ENCODE data around the gene PIEZO2. TPM values are rescaled to one million over a fixed set of nuclear protein-coding genes. Genes with fewer than 3 reads are reported as not detected.

The PIEZO2 gene
- total and polyA plus RNA-seq, 8 donors, result 0.38 to 11.1 (median 3.0) TPM

GRCh38 chr18:10951631-10952544 lies 197.5 kb downstream of the PIEZO2 start:
- intact Hi-C loops (cut with DNase I), result no loop called here
- ATAC-seq (peak; percentile 39 to 62 (median 52)), FAIRE-seq (no peak), DNase-seq (no peak)
- H3K27ac ChIP-seq, result peak overlapping the region in 3 of 4 donors; percentile 77 to 94 (median 81)
- no peaks in the 10 kb centered on the region for H3K9me3 ChIP-seq
- TF ChIP-seq, protein P1, sequence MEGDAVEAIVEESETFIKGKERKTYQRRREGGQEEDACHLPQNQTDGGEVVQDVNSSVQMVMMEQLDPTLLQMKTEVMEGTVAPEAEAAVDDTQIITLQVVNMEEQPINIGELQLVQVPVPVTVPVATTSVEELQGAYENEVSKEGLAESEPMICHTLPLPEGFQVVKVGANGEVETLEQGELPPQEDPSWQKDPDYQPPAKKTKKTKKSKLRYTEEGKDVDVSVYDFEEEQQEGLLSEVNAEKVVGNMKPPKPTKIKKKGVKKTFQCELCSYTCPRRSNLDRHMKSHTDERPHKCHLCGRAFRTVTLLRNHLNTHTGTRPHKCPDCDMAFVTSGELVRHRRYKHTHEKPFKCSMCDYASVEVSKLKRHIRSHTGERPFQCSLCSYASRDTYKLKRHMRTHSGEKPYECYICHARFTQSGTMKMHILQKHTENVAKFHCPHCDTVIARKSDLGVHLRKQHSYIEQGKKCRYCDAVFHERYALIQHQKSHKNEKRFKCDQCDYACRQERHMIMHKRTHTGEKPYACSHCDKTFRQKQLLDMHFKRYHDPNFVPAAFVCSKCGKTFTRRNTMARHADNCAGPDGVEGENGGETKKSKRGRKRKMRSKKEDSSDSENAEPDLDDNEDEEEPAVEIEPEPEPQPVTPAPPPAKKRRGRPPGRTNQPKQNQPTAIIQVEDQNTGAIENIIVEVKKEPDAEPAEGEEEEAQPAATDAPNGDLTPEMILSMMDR (IDR thresholded peaks at IDR 0.05), result no peak
- no peaks in the 10 kb centered on the region for H3K27me3 ChIP-seq
- WGBS, 2 donors, result 84 to 89% methylated on average over 1 of the region's 1 CpG
- H3K36me3 ChIP-seq, result no peaks in the 10 kb centered on the region
- H3K4me1 ChIP-seq, result peaks cover 0 to 4% (median 0%) of the 10 kb centered on the region in 3 donors
- H3K4me3 ChIP-seq, result no peak overlapping the region

DNA sequence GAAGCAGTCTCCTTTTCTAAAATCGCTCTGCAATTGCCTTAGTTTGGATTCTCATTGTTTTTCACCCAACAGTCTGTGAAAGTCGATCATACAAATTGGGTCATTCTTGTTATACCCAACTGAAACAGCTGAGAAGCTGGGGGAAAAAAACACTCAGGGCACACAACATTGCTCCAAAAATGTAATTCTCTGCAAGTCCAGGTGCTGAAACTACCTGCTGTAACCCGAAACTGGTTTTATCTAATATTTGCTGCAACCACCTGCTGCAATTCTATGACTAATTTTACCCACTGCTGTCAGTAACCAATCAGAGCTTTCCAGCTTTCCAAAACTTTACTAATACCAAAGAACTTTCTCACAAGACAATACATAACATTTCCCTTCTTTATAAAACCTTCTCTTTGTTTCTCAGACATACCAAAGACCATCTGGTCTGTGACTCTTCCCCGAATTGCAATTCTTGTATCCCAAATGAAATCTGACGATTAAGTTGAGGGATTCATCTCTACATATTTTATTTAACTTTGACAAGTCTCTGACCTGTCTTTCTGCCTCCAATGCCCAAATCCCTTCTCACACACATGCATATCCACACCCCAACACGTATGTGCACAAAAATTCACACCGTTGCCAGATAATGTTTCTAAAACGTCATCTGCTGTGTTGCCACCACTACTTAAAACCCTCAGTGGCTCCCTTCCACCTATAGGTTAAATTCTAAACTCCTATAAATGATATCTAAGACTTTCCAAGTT lies 198.3 kb downstream of the PIEZO2 start:
- intact Hi-C loops (cut with DNase I), result no loop called here
- TF ChIP-seq, protein P1 (IDR thresholded peaks at IDR 0.05), result no peak
- FAIRE-seq (no peak), DNase-seq (peak in 3 of 6 donors; percentile 38 to 45 (median 39)), ATAC-seq (peak; percentile 92 to 96 (median 94))
- H3K27me3 ChIP-seq, result no peaks in the 10 kb centered on the region
- no peaks in the 10 kb centered on the region for H3K36me3 ChIP-seq
- peak overlapping the region in 2 of 4 donors; percentile 28 to 29 for H3K4me3 ChIP-seq
- peaks cover 0 to 4% (median 0%) of the 10 kb centered on the region in 3 donors for H3K4me1 ChIP-seq
- WGBS, 2 donors, result 41 to 58% methylated on average over 8 of the region's 8 CpGs
- no peaks in the 10 kb centered on the region for H3K9me3 ChIP-seq
- H3K27ac ChIP-seq, result peak overlapping the region; percentile 61 to 94 (median 79)

GRCh38 chr18:10950080-10950875 lies 199.1 kb downstream of the PIEZO2 start:
- FAIRE-seq, result no peak
- WGBS, 2 donors, result 27 to 33% methylated on average over 12 of the region's 12 CpGs

DNA sequence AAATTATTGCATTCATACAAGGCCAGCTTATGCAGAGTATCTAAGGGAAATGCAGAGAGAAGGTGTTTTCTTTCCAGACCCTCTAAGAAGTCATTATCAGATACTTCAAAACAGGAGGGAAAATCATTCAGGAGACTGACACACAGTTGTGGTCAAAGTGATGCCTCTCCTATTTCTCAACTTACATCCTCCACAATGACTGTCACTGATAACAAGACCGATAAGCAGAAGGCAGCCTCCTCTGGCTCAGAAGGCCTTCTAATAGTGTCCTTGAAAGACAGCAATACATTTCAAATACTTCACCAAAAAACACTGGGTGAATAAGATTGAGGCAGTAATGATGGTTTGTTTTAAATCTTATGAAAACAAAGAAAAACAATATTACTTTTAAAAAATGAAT lies 199.7 kb downstream of the PIEZO2 start:
- H3K9me3 ChIP-seq, result no peaks in the 10 kb centered on the region
- H3K4me1 ChIP-seq, result peaks cover 0 to 4% (median 0%) of the 10 kb centered on the region in 3 donors
- no peak for DNase-seq
- no peak for FAIRE-seq
- no peaks in the 10 kb centered on the region for H3K27me3 ChIP-seq
- WGBS, 2 donors, result 21 to 46% methylated on average over 1 of the region's 1 CpG
- intact Hi-C loops (cut with DNase I), result no loop called here
- ATAC-seq, result peak in 1 of 4 donors; percentile 9
- peak overlapping the region in 2 of 4 donors; percentile 28 to 29 for H3K4me3 ChIP-seq
- no peaks in the 10 kb centered on the region for H3K36me3 ChIP-seq
- peak overlapping the region in 2 of 4 donors; percentile 77 to 94 for H3K27ac ChIP-seq
- TF ChIP-seq, protein P1 (IDR thresholded peaks at IDR 0.05), result no peak

More at GRCh38 chr18:10950080-10950875, 199.1 kb downstream of the PIEZO2 start:
- peak; percentile 32 to 51 (median 48) for ATAC-seq
- intact Hi-C loops (cut with DNase I), result no loop called here
- no peaks in the 10 kb centered on the region for H3K36me3 ChIP-seq
- peak overlapping the region in 2 of 4 donors; percentile 28 to 29 for H3K4me3 ChIP-seq
- H3K9me3 ChIP-seq, result no peaks in the 10 kb centered on the region
- H3K27ac ChIP-seq, result peak overlapping the region; percentile 61 to 94 (median 79)
- no peak for DNase-seq
- H3K4me1 ChIP-seq, result peaks cover 0 to 4% (median 0%) of the 10 kb centered on the region in 3 donors
- H3K27me3 ChIP-seq, result no peaks in the 10 kb centered on the region
- TF ChIP-seq, protein P1 (IDR thresholded peaks at IDR 0.05), result no peak
